NCI-H146 treated with DMSO at 0.1 percent for 48 hours (cell line): ENCODE measurements around the gene YJEFN3.
A peak's percentile ranks its signal among the peaks of the same experiment; 100 is the strongest.

ENCODE experiments used
- DNase-seq: peaks from one replicate; lab custom pipeline; 2025; ENCODE audit not compliant: unreplicated experiment; lab: John Stamatoyannopoulos, UW

Gene YJEFN3

DNA sequence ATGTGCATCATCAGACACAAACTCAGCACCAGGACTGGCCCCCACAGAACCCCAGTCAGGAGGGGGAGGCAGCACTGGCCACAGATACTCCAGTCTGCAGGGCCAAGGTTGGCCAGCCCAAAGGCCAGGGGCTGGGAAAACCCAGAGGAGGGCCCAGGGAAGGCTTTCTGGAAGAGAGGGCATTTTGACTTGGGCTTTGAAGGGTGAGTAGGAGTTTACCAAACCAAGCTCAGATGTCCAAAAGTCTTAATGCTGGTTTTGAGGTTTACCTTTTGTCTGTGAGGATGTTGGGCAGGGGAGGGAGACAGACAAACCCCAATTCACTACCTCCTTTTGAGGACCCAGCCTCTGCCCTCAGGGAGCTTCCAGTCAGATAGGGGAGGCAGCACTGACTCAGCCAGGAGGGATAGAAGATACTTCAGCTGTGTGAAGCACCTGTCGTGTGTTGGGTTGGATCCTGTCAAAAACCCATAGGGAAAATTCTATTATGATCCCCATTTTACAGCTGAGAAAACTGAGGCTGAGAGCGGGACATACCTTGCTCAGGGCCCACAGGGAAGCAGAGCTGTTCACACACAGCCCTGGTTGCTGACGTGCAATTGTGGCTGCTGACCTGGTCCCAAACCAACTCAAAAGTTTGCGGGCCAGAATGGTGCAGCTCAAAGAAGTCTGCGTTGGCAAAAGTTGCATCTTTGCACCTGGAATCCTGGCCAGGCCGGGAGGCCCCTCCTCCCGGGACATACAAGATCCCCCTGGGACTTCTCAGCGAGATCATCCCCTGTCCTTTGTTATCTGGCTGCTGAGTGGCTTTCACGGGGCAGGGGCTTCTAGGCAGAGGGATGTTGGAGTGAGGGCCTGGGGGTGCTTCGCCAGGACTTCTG is 22.5 kb downstream of the YJEFN3 start:
- DNase-seq = no peak

DNA sequence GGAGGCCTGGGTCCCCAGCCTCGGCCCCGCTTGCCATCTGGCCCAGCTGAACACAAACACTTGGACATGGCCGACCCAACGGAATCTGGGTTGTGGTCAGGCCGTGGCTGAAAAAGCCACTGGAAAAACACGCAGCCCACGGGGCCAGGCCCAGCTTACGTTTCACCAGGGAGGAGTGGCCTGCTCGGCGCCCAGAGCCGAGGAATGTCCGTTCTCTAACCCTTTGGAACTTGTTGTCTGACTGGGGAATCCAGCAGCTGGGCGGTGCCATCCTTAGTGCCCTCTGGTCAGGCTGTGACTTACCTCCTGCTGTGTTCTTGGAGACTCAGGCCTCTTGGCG is 23.1 kb downstream of the YJEFN3 start:
- no peak for DNase-seq

DNA sequence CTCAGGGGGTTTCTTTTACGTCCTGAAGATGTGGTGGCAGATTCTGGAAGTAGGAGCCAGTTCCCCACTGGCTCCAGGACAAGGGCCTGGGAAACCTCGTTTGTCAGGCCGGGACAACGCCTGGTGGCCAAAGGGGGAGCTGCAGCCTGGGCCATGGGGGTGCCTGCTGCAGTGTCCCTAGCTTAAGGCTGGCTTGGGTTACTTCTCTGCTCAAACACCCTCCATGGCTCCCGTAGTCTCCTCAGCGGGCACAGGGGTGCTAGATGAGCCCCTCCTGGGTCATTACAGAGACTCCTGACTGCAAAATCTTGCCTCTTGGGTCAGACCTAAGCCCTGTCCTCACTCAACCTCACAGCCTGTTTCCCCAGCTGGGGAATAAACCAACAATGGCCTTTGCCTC is 24.1 kb downstream of the YJEFN3 start:
- DNase-seq = no peak

DNA sequence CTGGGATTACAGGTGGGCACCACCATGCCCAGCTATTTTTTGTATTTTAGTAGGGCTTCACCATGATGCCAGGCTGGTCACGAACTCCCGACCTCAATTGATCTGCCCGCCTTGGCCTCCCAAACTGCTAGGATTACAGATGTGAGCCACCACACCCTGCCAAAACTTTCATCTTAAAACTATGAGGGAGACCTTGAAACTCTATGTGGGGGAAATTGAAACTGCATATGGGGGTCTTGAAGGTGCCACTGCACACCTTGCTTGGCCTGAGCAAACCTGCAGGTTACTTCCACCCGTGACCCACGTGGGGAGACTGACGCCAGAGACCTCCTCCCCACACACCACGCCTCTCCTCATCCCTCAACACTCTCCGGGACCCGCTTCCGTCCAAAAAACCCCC is 25.0 kb downstream of the YJEFN3 start:
- DNase-seq = no peak

DNA sequence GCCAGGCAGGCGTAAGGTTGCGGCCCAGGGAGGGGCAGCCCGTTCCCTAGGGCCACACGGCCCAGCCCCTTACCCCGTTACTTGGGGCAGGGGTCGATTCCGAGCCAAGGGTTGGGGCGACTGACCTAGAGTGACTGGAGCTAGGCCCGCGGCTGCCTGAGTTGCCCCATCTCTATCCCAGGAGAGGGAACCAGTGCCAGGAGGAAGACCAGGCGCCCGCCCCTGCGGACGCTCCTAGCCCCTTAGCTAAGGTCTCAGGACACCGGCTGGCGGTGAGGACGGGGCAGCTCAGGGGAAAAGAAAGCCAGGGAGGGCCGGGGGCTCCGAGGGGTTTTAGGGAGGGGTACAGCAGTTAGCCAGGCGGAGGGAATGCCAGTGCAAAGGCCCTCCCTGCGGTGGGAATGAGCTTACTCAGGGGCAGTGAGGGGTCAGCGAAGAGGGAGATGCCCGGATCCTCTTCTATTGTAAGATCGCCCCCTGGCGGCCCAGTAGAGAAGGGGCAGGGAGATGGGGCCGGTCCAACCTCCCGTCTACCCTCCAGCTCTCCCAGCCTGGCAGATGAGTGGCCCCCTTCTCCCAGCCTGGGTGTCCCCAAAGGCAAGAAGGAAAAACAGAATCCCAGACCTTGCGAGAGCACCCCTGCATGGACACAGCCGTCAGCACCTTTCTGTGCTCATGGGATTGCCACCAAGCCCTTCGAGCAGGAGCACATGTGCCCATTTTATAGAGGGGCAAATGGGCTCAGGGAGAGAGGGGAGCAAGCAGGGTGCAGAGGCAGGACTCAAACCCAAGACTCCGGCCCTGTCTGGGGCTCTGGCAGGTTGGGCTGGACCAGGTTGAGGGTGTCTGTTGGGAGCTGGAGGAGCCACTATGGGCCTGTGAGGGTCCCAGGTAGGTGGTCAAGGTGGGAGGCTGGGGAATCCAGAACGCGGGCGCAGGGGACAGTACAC is 25.6 kb downstream of the YJEFN3 start:
- peak; percentile 18 for DNase-seq

DNA sequence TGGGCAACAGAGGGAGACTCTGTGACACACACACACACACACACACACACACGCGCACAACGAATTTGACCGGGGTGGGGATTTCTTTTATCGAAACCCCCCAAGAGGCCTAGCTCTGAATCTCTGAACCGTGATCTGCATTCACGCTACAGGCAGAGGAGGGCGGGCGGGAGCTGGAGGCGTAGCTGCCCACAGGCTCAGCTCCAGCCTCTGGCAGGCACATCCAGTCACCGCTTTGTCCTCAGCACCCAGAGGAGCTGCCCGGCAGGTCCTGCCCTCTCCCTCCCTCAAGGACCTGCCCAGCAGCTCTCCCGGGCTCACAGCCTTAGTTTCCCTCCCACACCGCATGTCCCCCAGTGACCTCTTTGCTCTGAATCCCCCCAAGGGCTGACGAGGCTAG is 29.3 kb downstream of the YJEFN3 start:
- no peak for DNase-seq

DNA sequence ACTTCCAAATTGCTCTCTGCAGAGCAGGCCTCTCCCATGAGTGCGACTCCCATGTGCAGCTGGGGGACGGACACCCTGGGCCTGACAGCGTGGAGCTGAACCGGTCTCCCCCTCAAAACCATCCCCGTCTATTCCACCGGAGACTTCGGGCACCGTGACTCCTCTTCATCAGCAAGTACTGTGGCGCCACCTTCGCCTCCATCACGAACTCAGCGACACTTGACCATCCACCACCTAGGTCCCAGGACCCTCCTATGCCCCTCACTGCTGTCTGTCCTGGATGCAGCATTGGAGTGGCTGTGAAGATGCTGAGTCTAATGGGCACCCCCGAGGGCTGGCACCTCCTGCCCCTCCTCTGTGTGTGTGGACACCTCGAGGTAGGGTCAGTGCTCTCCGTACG is 29.9 kb downstream of the YJEFN3 start:
- no peak for DNase-seq

DNA sequence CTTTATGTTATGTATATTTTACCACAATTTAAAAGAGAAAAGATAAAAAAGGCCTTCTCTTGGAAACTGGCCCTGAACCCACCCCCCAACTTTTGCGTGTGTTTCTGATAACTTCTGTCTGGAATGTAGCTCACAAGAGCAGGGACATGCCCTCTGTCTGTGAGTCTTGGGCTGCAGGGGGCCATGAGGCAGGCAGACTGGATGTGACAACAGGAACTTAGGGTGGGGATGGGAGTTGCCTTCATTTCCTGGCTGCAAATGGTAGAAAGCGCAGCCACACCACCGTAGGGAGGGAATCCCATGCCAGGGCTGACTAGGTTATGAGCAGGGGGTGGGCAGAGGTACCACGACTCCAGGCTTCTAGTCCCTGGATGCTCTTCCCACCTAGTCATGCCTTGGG is 31.2 kb downstream of the YJEFN3 start:
- DNase-seq = no peak

DNA sequence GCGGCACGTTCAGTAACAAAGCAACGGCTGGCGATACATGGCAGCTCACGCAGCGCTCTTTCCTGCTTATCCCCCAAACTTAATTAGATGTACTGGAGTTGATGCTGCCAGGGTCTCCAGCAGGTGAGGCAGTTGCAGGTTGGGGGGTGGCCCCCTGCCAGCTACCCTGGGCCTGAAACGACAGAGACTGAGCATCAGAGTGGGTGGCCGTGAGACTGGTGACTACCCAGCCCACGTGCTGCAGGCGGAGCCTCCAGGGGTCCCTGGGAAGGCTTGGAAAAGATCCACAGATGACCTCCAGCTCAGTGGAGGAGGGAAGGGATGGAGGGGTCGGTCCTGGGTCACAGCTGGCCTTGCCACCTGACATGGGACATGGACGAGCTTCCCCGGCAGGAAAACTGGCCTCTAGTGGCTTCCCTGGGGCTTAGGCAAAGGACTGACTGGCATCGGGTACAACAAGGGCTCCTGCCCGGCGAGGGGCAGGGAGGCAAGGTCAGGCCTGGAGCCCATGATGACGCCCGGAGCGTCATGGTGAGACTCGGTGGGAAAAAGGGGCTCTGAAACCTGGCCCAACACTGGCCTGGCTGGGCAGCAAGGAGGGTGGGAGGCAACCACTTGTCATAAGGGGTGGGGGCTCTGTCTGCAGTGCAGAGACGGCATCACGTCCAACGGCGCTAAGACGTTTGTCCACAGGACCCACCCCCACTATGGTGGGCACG is 33.4 kb downstream of the YJEFN3 start:
- DNase-seq = no peak

DNA sequence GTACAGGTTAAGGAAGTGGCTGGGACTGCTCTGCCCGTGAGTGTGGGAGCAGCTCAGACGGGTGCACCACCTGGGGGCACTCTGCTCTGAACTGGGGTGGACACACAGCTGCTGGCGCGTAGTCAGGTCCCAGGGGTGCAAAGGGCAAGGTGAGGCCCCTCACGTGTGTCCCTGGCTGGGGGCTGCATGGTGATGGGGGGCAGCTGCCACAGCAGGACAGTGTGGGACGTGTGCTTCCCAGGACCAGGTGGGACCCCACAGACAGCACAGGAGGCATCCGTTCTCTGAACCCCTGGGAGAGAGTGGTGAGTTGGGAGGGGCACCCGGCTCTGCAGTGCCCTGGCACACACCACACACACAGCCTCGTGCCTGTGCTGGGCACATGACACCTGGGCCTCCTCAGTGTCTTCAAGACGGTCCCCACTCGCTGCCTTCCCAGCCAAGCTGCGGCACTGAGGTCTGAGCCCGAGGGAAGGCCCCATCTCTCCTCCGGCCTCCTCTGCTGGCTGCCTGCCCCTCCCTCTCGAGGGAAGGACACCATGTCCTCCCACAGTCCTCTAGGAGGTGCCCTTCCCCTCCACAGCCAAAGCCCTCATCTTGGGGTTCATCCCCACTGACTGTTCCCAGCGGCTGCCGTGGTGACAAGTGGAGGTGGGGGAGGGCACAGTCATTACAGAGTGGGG is 34.1 kb downstream of the YJEFN3 start:
- DNase-seq = no peak

DNA sequence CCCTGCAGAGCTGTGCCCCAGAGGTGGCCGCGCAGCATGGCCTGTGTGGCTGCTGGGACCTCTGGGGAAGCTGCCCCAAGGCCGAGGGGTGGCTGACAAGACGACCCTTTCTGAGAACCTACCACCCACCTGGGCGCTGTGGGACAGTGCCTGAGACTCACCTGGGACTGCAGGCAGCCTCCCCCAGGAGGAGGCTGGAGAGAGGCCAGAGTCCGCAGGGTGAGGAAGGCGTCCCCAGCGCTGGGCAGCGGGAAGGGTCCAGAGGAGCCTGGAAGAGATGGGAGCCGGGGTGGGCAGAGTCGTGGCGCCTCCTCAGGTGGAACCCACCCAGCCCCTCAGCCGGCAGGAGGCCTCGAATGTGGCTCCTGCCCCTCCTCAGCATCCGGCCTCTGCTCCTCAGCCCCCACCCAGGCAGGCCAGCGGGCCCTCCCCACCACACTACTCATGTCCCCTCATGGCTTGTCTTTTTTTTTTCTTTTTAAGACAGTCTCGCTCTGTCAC is 34.7 kb downstream of the YJEFN3 start:
- DNase-seq = no peak

DNA sequence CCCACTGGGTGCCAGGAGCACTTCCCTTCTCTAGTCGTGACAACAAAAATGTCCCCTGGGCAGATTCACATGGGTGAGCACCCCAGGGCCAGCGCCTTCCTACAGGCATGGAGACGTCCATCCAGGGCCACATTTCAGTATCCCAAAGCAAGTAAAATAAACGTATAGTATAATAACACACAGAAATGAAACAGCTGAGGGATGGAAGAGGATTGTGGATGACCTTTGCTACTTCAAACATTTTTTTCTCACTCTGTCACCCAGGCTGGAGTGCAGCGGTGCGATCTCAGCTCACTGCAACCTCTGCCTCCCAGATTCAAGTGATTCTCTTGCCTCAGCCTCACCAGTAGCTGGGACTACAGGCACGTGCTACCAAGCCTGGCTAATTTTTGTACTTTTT is 37.6 kb downstream of the YJEFN3 start:
- DNase-seq = no peak

DNA sequence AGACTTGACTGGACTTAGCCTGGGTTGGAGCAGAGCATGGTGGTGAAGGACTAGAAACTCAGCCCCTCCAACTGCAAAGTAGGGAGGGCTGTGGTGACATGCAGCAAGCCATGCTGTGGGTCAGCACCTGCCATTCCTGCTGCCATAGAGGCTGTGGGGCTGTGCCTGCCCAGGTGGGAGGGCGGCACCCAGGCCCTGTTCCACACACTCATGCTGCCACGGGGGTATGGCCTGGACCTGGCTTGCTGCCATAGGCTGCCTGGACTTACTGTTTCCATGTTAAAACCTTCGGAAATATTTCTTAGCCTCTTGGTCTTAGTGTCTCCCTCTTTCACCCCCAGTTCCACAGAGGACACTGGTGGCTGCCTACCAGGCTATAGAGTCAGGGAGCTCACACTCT is 38.7 kb downstream of the YJEFN3 start:
- DNase-seq = no peak

DNA sequence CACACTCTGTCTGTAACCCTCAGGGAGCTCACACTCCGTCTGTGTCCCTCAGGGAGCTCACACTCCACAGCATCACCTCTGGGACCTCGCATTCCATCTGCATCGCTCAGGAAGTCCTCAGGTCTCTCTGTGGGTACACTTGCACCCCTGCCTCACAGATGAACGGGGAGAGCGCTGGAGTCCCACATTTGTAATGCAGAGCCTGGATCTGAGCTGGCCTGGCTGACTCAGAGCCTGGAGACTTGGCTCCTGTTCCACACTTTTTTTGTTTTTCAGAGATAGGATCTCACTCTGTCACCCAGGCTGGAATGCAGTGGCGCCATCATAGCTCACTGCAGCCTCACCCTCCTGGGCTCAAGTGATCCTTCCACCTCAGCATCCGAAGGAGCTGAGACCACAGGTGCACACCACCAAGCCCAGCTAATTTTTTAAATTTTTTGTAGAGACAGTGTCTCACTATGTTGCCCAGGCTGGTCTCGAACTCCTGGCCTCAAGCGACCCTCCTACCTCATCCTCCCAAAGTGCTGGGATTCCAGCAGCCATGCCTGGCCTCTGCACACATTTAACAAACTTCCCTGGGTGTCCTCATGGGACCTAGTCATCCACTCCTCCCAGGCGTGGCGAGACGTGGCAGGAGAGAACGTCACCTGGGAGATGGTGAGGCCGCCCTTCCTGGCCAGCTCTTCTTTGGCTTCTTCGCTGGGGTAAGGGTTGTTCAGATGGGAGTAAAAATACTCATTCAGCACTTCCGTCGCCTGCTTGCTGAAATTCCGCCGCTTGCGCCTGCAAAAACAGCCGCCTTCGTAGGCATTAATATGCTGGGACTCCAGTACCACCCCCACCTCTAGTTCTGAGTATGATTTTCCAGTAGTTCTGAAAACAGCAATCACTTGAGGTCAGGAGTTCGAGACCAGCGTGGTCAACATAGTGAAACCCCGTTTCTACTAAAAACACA is 40.4 kb downstream of the YJEFN3 start:
- no peak for DNase-seq

DNA sequence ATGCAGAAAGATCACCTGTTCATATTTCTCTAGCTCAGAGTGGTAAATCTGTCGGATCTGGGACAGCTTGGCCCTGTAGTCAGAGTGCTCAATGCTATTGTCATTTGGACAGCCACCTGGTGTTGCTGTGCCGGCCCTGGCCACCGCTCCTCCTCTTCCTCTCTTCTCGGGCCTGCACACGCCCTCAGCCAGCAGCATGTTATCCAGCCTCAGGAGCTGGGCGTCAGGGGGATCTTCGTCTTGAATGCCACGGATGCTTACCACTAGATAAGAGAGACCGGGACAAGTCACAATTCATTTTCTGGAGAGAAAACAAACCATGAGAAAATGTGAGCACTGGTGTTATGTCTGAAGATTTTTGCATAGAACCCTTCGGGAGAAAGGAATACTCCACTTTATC is 41.9 kb downstream of the YJEFN3 start:
- no peak for DNase-seq

DNA sequence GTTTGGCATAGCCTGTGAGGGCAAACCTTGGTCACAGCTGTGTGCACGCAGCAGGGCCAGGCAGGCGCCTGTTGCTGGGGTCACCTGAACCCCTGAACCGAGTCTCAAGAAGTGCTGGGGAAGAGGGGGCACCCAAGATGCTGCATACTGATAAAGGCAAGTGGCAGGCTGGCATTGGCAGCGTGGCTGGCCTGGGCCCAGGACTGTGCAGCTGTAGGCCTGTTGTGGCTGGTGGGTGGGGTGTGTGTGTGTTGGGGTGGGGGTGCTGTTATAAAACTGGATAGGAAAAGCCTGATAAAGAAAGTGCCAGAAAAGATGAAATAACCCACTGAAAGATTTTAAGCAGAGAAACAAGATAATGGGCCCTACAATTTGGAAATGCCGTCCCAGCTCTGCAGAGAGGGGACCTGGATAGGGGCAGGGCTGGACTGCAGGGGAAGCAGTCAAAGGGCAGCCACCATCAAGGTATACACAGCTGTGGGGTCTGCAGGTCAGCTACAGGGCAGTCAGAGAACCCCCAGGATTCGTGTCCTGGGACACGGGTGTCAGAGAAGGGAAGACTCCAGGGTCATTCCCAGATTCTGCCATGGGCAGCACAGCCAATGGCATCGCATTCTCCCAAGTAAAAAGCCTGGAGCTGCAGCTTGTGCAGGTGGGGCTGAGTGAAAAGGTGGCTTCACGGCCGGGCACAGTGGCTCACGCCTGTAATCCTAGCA is 42.5 kb downstream of the YJEFN3 start:
- no peak for DNase-seq

DNA sequence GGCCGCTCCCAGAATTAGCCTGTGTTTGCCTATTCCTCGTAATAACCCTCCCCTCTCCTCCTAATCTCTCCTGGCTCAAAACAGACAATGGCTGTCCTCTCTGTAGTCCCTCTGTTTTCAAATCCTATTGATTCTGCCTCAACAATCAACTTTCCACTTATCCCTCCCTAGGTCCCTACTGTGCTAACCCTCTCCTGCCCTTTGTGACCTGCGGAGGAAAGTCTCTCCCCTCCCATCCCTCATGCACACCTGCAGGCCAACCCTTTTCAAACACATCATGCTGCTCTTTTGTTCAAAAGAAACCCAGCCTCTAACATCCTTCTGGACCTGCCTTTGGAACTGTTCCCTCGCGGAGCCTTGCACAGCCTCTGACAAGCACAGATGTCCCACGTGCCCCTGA is 46.7 kb downstream of the YJEFN3 start:
- peak; percentile 99 for DNase-seq

DNA sequence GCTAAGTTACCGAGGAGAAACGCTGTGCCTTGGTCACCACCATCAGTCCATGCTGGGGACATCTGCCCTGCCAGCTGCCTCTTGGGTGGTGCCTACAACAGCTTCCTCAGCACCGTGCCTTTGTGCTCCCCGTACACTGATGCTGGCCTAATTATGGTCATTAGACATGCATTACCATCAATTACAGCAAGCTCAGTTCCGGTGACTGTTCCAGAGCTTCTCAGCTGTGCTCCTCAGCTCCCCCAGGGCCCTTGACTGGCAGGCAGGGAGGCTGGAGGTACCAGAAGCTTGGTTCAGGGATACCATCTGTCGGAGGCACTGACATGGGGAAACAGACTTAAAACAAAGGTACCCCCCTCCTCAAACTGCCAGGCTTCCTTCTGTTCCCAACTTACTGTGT is 49.5 kb downstream of the YJEFN3 start:
- DNase-seq = peak; percentile 97
